HepG2 (cell line): ENCODE data around the gene UBAP1L. TPM values are rescaled to one million over a fixed set of nuclear protein-coding genes. Genes with fewer than 3 reads are reported as not detected.
A peak's percentile ranks its signal among the peaks of the same experiment; 100 is the strongest.

Experiments used
- BRD4 ChIP-seq: sonication (generic); formaldehyde crosslinking; IDR thresholded peaks from 2 replicates; pipeline ENCODE4 v1.4.0; 2020; ENCODE audit warnings: missing genetic modification reagents
- CC2D1A ChIP-seq: sonication (generic); formaldehyde crosslinking; IDR thresholded peaks from 2 replicates; pipeline ENCODE4 v1.8.1; 2023; ENCODE audit warnings: mild to moderate bottlenecking, missing genetic modification reagents
- HCFC1 ChIP-seq: fragments of 150-350 bp; IDR thresholded peaks from 2 replicates; pipeline ENCODE4 v1.6.1; 2014; ENCODE audit warnings: low read depth, low read length
- HMG20B ChIP-seq: conservative IDR thresholded peaks from 2 replicates; pipeline ENCODE4 v1.6.1; 2016; ENCODE audit warnings: missing genetic modification reagents, missing compliant biosample characterization
- HMGA1 ChIP-seq: sonication (generic); formaldehyde crosslinking; conservative IDR thresholded peaks from 2 replicates; pipeline ENCODE4 v1.4.0; 2020; ENCODE audit warnings: missing genetic modification reagents
- KLF9 ChIP-seq: IDR thresholded peaks from 2 replicates; pipeline ENCODE4 v1.6.1; 2016; ENCODE audit warnings: low read depth
- MEF2D ChIP-seq: sonication (generic); formaldehyde crosslinking; IDR thresholded peaks from 2 replicates; pipeline ENCODE4 v1.5.1; 2020; ENCODE audit warnings: mild to moderate bottlenecking, missing genetic modification reagents
- RARA ChIP-seq: IDR thresholded peaks from 2 replicates; pipeline ENCODE4 v1.6.1; 2016; ENCODE audit warnings: missing genetic modification reagents, missing compliant biosample characterization
- SMAD3 ChIP-seq: sonication (generic); formaldehyde crosslinking; IDR thresholded peaks from 2 replicates; pipeline ENCODE4 v1.4.0; 2020; ENCODE audit warnings: missing genetic modification reagents
- ZBTB1 ChIP-seq: sonication (generic); formaldehyde crosslinking; IDR thresholded peaks from 2 replicates; pipeline ENCODE4 v1.4.0; 2020; ENCODE audit warnings: missing genetic modification reagents, borderline replicate concordance
- ZBTB42 ChIP-seq: sonication (generic); formaldehyde crosslinking; IDR thresholded peaks from 2 replicates; pipeline ENCODE4 v1.5.0; 2020; ENCODE audit warnings: mild to moderate bottlenecking, missing genetic modification reagents
- ZFP91 ChIP-seq: sonication (generic); formaldehyde crosslinking; IDR thresholded peaks from 2 replicates; pipeline ENCODE4 v1.9.0; 2022; ENCODE audit warnings: missing genetic modification reagents, mild to moderate bottlenecking, borderline replicate concordance
- ZNF232 ChIP-seq: sonication (generic); formaldehyde crosslinking; IDR thresholded peaks from 2 replicates; pipeline ENCODE4 v1.4.0; 2020; ENCODE audit warnings: missing genetic modification reagents, borderline replicate concordance
- ZNF350 ChIP-seq: sonication (generic); formaldehyde crosslinking; IDR thresholded peaks from 2 replicates; pipeline ENCODE4 v1.4.0; 2020; ENCODE audit warnings: mild to moderate bottlenecking, low read depth, missing genetic modification reagents, borderline replicate concordance
- ZNF510 ChIP-seq: sonication (generic); formaldehyde crosslinking; IDR thresholded peaks from 2 replicates; pipeline ENCODE4 v1.4.0; 2020; ENCODE audit warnings: low read depth, mild to moderate bottlenecking, missing genetic modification reagents
- ZNF558 ChIP-seq: sonication (generic); formaldehyde crosslinking; IDR thresholded peaks from 2 replicates; pipeline ENCODE4 v1.9.0; 2022; ENCODE audit warnings: mild to moderate bottlenecking, missing genetic modification reagents, borderline replicate concordance
- ZNF577 ChIP-seq: sonication (generic); formaldehyde crosslinking; IDR thresholded peaks from 2 replicates; pipeline ENCODE4 v1.4.0; 2020; ENCODE audit warnings: mild to moderate bottlenecking, low read depth, missing genetic modification reagents, borderline replicate concordance
- ZNF777 ChIP-seq: sonication (generic); formaldehyde crosslinking; IDR thresholded peaks from 2 replicates; pipeline ENCODE4 v1.4.0; 2020; ENCODE audit warnings: missing genetic modification reagents
- ZNF800 ChIP-seq: sonication (generic); formaldehyde crosslinking; IDR thresholded peaks from 2 replicates; pipeline ENCODE4 v1.4.0; 2020; ENCODE audit warnings: missing genetic modification reagents
- polyA plus RNA-seq, 8 experiments: library from polyadenylated mRNA; depleted of rRNA in 3 of 8; stranded (reverse) in 7 of 8; unstranded in 1 of 8; fragments of >200 nt; fragmentation: Illumina TruSeq in 4 of 8; extraction: Trizol in 4 of 8; gene quantifications; 2 replicates each; pipeline versions ENCODE4 v1.2.1 to v1.2.3, GENCODE V29; 2011 to 2016; ENCODE audit warnings: low read depth in 4 of 8, missing spikeins in 1 of 8, mixed read lengths in 1 of 8; ENCODE audit not compliant: insufficient read depth in 1 of 8
- total RNA-seq, 5 experiments: library from RNA; depleted of rRNA; stranded (reverse); fragments of >200 nt; fragmentation: Illumina TruSeq; extraction: Trizol; gene quantifications; 2 replicates each; pipeline ENCODE4 v1.2.3, GENCODE V29; 2016; ENCODE audit warnings: low read depth in 1 of 5
- TF ChIP-seq, protein P1 (sequence below): sonication (generic); formaldehyde crosslinking; IDR thresholded peaks from 2 replicates; pipeline ENCODE4 v1.5.1; 2020; ENCODE audit warnings: mild to moderate bottlenecking, missing genetic modification reagents, moderate library complexity
- TF ChIP-seq, protein P2 (sequence below): sonication (generic); formaldehyde crosslinking; IDR thresholded peaks from 2 replicates; pipeline ENCODE4 v1.4.0; 2020; ENCODE audit warnings: missing genetic modification reagents
- TF ChIP-seq, protein P3 (sequence below): IDR thresholded peaks from 2 replicates; pipeline ENCODE4 v1.6.1; 2016; ENCODE audit warnings: low read depth, control low read depth
- TF ChIP-seq, protein P4 (sequence below): sonication (generic); formaldehyde crosslinking; IDR thresholded peaks from 2 replicates; pipeline ENCODE4 v1.4.0; 2020; ENCODE audit warnings: missing genetic modification reagents, low read depth, mild to moderate bottlenecking, borderline replicate concordance

Gene UBAP1L
- total and polyA plus RNA-seq, 2 of the 13 experiments (the other 11 are each of a cell fraction or from before 2014, with no cell fraction given) = 0.86 to 1.4 TPM

GRCh38 chr15:65132878-65133547, 18.0 kb upstream of the UBAP1L start (continued):
- TF ChIP-seq, protein P1, sequence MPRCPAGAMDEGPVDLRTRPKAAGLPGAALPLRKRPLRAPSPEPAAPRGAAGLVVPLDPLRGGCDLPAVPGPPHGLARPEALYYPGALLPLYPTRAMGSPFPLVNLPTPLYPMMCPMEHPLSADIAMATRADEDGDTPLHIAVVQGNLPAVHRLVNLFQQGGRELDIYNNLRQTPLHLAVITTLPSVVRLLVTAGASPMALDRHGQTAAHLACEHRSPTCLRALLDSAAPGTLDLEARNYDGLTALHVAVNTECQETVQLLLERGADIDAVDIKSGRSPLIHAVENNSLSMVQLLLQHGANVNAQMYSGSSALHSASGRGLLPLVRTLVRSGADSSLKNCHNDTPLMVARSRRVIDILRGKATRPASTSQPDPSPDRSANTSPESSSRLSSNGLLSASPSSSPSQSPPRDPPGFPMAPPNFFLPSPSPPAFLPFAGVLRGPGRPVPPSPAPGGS = 0 out of 2 replicates have a peak, but pooled peaks have one; percentile 25
- TF ChIP-seq ZNF558 (CRISPR knock-in tag) = no peak; the same call in 1 of the 2 replicates
- TF ChIP-seq BRD4 (CRISPR knock-in tag) = no peak
- TF ChIP-seq, protein P2, sequence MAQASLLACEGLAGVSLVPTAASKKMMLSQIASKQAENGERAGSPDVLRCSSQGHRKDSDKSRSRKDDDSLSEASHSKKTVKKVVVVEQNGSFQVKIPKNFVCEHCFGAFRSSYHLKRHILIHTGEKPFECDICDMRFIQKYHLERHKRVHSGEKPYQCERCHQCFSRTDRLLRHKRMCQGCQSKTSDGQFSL (CRISPR knock-in tag) = no peak
- no peak for TF ChIP-seq ZNF350 (CRISPR knock-in tag)
- no peak for TF ChIP-seq HMG20B (CRISPR knock-in tag)
- no peak for TF ChIP-seq ZBTB1 (CRISPR knock-in tag)
- TF ChIP-seq ZNF800 (CRISPR knock-in tag) = peak; percentile 49; the same call in 1 of the 2 replicates
- TF ChIP-seq, protein P3, sequence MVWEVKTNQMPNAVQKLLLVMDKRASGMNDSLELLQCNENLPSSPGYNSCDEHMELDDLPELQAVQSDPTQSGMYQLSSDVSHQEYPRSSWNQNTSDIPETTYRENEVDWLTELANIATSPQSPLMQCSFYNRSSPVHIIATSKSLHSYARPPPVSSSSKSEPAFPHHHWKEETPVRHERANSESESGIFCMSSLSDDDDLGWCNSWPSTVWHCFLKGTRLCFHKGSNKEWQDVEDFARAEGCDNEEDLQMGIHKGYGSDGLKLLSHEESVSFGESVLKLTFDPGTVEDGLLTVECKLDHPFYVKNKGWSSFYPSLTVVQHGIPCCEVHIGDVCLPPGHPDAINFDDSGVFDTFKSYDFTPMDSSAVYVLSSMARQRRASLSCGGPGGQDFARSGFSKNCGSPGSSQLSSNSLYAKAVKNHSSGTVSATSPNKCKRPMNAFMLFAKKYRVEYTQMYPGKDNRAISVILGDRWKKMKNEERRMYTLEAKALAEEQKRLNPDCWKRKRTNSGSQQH (CRISPR knock-in tag) = no peak
- no peak for TF ChIP-seq HMGA1 (CRISPR knock-in tag)
- TF ChIP-seq ZNF577 (CRISPR knock-in tag) = no peak
- no peak for TF ChIP-seq MEF2D (CRISPR knock-in tag)
- TF ChIP-seq ZNF510 (CRISPR knock-in tag) = no peak
- TF ChIP-seq, protein P4, sequence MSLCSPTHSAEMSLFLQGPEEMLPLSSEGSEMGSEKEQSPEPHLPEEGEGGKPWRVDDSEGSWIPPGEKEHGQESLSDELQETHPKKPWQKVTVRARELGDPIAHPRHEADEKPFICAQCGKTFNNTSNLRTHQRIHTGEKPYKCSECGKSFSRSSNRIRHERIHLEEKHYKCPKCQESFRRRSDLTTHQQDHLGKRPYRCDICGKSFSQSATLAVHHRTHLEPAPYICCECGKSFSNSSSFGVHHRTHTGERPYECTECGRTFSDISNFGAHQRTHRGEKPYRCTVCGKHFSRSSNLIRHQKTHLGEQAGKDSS = no peak
- TF ChIP-seq ZNF777 = peak; percentile 82; the same call in 1 of the 2 replicates
- no peak for TF ChIP-seq ZBTB42 (CRISPR knock-in tag)
- no peak for TF ChIP-seq CC2D1A (CRISPR knock-in tag)
- TF ChIP-seq SMAD3 (CRISPR knock-in tag) = no peak
- no peak for TF ChIP-seq KLF9 (CRISPR knock-in tag)
- no peak for TF ChIP-seq RARA (CRISPR knock-in tag)
- TF ChIP-seq HCFC1 = no peak
- TF ChIP-seq ZFP91 (CRISPR knock-in tag) = 0 out of 2 replicates have a peak, but pooled peaks have one; percentile 15
- TF ChIP-seq ZNF232 (CRISPR knock-in tag) = peak; percentile 55; the same call in 1 of the 2 replicates
